H1 (cell line): Measurements from ENCODE around the gene CFLAR. TPM values are rescaled to one million over a fixed set of nuclear protein-coding genes. Genes with fewer than 3 reads are reported as not detected.

Experiments used
- CTCF ChIA-PET: fragments of 300-600 bp; sonication (Branson Sonifier 250); formaldehyde crosslinking; loops from one replicate; lab custom pipeline; 2021; ENCODE audit not compliant: partially characterized antibody; lab: Charles Lee
- POLR2A ChIA-PET: fragments of 300-600 bp; sonication (Branson Sonifier 250); formaldehyde crosslinking; loops from one replicate; lab custom pipeline; 2021; ENCODE audit warnings: inconsistent platforms; ENCODE audit not compliant: partially characterized antibody; lab: Charles Lee
- DNase-seq, 2 experiments: peaks; one replicate each; pipeline versions ENCODE4 v3.0.0 to v3.0.0-alpha.2; 2010 to 2022; ENCODE audit warnings: low spot score in 2 of 2, low read depth in 1 of 2, mixed read lengths in 1 of 2
- FAIRE-seq: peaks from 2 replicates; lab custom pipeline; 2011; peaks lifted over from hg19 to GRCh38; lab: Jason Lieb, UNC
- H2AFZ ChIP-seq: 2 replicates; pipeline ENCODE4 v1.8.1; 2012; ENCODE audit warnings: low read length, inconsistent platforms
- H2AK5ac ChIP-seq: 2 replicates; pipeline ENCODE4 v1.6.1; 2013; ENCODE audit warnings: low read depth, low read length
- H2BK120ac ChIP-seq: replicated peaks from 2 replicates; pipeline ENCODE3; 2013; ENCODE audit warnings: low read depth, low read length, inconsistent platforms
- H2BK12ac ChIP-seq: 2 replicates; pipeline ENCODE4 v1.6.1; 2013; ENCODE audit warnings: low read depth, low read length
- H2BK15ac ChIP-seq: 2 replicates; pipeline ENCODE4 v1.6.1; 2013; ENCODE audit warnings: low read length
- H2BK20ac ChIP-seq: 2 replicates; pipeline ENCODE4 v1.6.1; 2013; ENCODE audit warnings: low read length
- H2BK5ac ChIP-seq: 2 replicates; pipeline ENCODE4 v1.6.1; 2013; ENCODE audit warnings: low read depth, low read length
- H3K14ac ChIP-seq: 2 replicates; pipeline ENCODE4 v1.6.1; 2013; ENCODE audit warnings: inconsistent platforms; ENCODE audit not compliant: insufficient read length
- H3K18ac ChIP-seq: 2 replicates; pipeline ENCODE4 v1.6.1; 2013; ENCODE audit warnings: low read length; ENCODE audit errors: extremely low read depth
- H3K23ac ChIP-seq: 2 replicates; pipeline ENCODE4 v1.6.1; 2013; ENCODE audit warnings: inconsistent platforms; ENCODE audit not compliant: insufficient read length
- H3K23me2 ChIP-seq: 2 replicates; pipeline ENCODE4 v1.6.1; 2013; ENCODE audit warnings: low read depth, low read length
- H3K27ac ChIP-seq: 2 replicates; pipeline ENCODE4 v1.6.1; 2011; ENCODE audit warnings: low read depth, low read length, inconsistent platforms
- H3K27me3 ChIP-seq, 4 experiments: replicated peaks in 1 of 4; 1 replicate in 1 of 4; 2 replicates in 3 of 4; pipeline versions ENCODE4 v1.6.1 to v1.8.1; 2011 to 2013; ENCODE audit warnings: low read length in 3 of 4, mild to moderate bottlenecking in 3 of 4, inconsistent platforms in 2 of 4, mixed read lengths in 2 of 4, moderate library complexity in 1 of 4; ENCODE audit not compliant: control insufficient read depth in 3 of 4, insufficient read depth in 3 of 4; ENCODE audit errors: extremely low read depth in 1 of 4
- H3K36me3 ChIP-seq, 4 experiments: 2 replicates each; pipeline versions ENCODE4 v1.6.1 to v1.8.1; 2011 to 2013; ENCODE audit warnings: mild to moderate bottlenecking in 4 of 4, low read length in 3 of 4, moderate library complexity in 2 of 4, control low read depth in 1 of 4, inconsistent platforms in 1 of 4; ENCODE audit not compliant: insufficient read depth in 4 of 4, control insufficient read depth in 2 of 4
- H3K4ac ChIP-seq: replicated peaks from 2 replicates; pipeline ENCODE3; 2013; ENCODE audit warnings: low read length, low read depth, mixed read lengths, inconsistent platforms; ENCODE audit not compliant: insufficient read length
- H3K4me1 ChIP-seq, 4 experiments: replicated peaks in 1 of 4; 1 replicate in 1 of 4; 2 replicates in 3 of 4; pipeline versions ENCODE4 v1.6.1 to v1.8.1; 2011 to 2013; ENCODE audit warnings: low read length in 3 of 4, inconsistent platforms in 2 of 4, mixed read lengths in 1 of 4; ENCODE audit not compliant: insufficient read depth in 4 of 4, control insufficient read depth in 3 of 4
- H3K4me2 ChIP-seq, 2 experiments: 2 replicates each; pipeline versions ENCODE4 v1.6.1 to v1.8.1; 2011 to 2013; ENCODE audit warnings: low read depth in 2 of 2, low read length in 2 of 2, control low read depth in 1 of 2, inconsistent platforms in 1 of 2, mild to moderate bottlenecking in 1 of 2; ENCODE audit not compliant: insufficient read depth in 1 of 2
- H3K4me3 ChIP-seq, 4 experiments: fragments of 200-600, 300-600 bp in 1 of 4; sonication (generic), shearing (Covaris generic), sonication (Bioruptor Twin) in 1 of 4; 2 replicates each; pipeline versions ENCODE4 v1.5.1 to v1.8.1; 2011 to 2016; ENCODE audit warnings: low read length in 4 of 4, low read depth in 3 of 4, control low read depth in 2 of 4, inconsistent platforms in 2 of 4, mild to moderate bottlenecking in 2 of 4, mixed read lengths in 1 of 4, moderate library complexity in 1 of 4; ENCODE audit not compliant: insufficient read depth in 2 of 4; ENCODE audit errors: extremely low read depth in 1 of 4
- H3K56ac ChIP-seq: replicated peaks from 2 replicates; pipeline ENCODE3; 2013; ENCODE audit warnings: low read depth, mild to moderate bottlenecking, mixed read lengths, low read length, inconsistent platforms; ENCODE audit not compliant: insufficient read length
- H3K79me1 ChIP-seq: 2 replicates; pipeline ENCODE4 v1.6.1; 2013; ENCODE audit warnings: low read depth, low read length, control low read depth
- H3K79me2 ChIP-seq, 2 experiments: 2 replicates each; pipeline versions ENCODE4 v1.6.1 to v1.8.1; 2012 to 2013; ENCODE audit warnings: low read length in 2 of 2, mild to moderate bottlenecking in 2 of 2, inconsistent platforms in 1 of 2; ENCODE audit not compliant: insufficient read depth in 2 of 2, control insufficient read depth in 1 of 2
- H3K9ac ChIP-seq, 4 experiments: replicated peaks in 1 of 4; 1 replicate in 1 of 4; 2 replicates in 3 of 4; pipeline versions ENCODE4 v1.6.1 to v1.8.1; 2011 to 2013; ENCODE audit warnings: low read depth in 3 of 4, low read length in 3 of 4, control low read depth in 2 of 4, mild to moderate bottlenecking in 2 of 4, moderate library complexity in 2 of 4, inconsistent platforms in 1 of 4; ENCODE audit errors: extremely low read depth in 1 of 4
- H3K9me3 ChIP-seq, 2 experiments: 2 replicates each; pipeline versions ENCODE4 v1.6.1 to v1.8.1; 2012 to 2013; ENCODE audit warnings: mild to moderate bottlenecking in 2 of 2, moderate library complexity in 2 of 2, control low read depth in 1 of 2, inconsistent platforms in 1 of 2, low read depth in 1 of 2, low read length in 1 of 2, mixed read lengths in 1 of 2; ENCODE audit not compliant: insufficient read depth in 2 of 2
- H4K20me1 ChIP-seq, 2 experiments: replicated peaks in 1 of 2; 2 replicates each; pipeline versions ENCODE3 to v1.8.1; 2011 to 2013; ENCODE audit warnings: inconsistent platforms in 2 of 2, low read length in 2 of 2, mild to moderate bottlenecking in 1 of 2; ENCODE audit not compliant: insufficient read depth in 2 of 2, control insufficient read depth in 1 of 2
- H4K5ac ChIP-seq: 2 replicates; pipeline ENCODE4 v1.6.1; 2013; ENCODE audit warnings: low read length, low read depth, mixed read lengths, inconsistent platforms; ENCODE audit not compliant: insufficient read length
- H4K8ac ChIP-seq: 2 replicates; pipeline ENCODE4 v1.8.0; 2013; ENCODE audit warnings: mild to moderate bottlenecking, moderate library complexity, low read length, inconsistent platforms; ENCODE audit not compliant: insufficient read depth; ENCODE audit errors: extremely low read depth
- H4K91ac ChIP-seq: replicated peaks from 2 replicates; pipeline ENCODE3; 2013; ENCODE audit warnings: low read length, mixed read lengths, inconsistent platforms; ENCODE audit not compliant: insufficient read length
- ATF3 ChIP-seq: IDR thresholded peaks from 2 replicates; pipeline ENCODE4 v1.6.1; 2011; ENCODE audit warnings: low read depth, mild to moderate bottlenecking, low read length; ENCODE audit not compliant: insufficient read depth
- BRCA1 ChIP-seq: IDR thresholded peaks from 2 replicates; pipeline ENCODE4 v1.6.1; 2012; ENCODE audit warnings: low read depth, low read length, improper control_type of control experiment
- CHD1 ChIP-seq: IDR thresholded peaks from 2 replicates; pipeline ENCODE4 v1.6.1; 2012; ENCODE audit warnings: low read depth, low read length, improper control_type of control experiment
- CREB1 ChIP-seq: IDR thresholded peaks from 2 replicates; pipeline ENCODE4 v1.6.1; 2012; ENCODE audit warnings: inconsistent platforms
- EP300 ChIP-seq, 2 experiments: IDR thresholded peaks; 1 replicate in 1 of 2; 2 replicates in 1 of 2; pipeline ENCODE4 v1.6.1; 2011 to 2012; ENCODE audit warnings: low read depth in 2 of 2, low read length in 2 of 2, mild to moderate bottlenecking in 2 of 2, borderline replicate concordance in 1 of 2, inconsistent platforms in 1 of 2, moderate library complexity in 1 of 2
- HDAC6 ChIP-seq: IDR thresholded peaks from one replicate; pipeline ENCODE4 v1.7.1; 2012; ENCODE audit warnings: low read depth, mild to moderate bottlenecking, inconsistent platforms, low read length, moderate library complexity
- RAD21 ChIP-seq, 2 experiments: IDR thresholded peaks in 1 of 2; conservative IDR thresholded peaks in 1 of 2; 2 replicates each; pipeline ENCODE4 v1.6.1; 2011; ENCODE audit warnings: low read depth in 2 of 2, low read length in 2 of 2, improper control_type of control experiment in 1 of 2, inconsistent platforms in 1 of 2, mild to moderate bottlenecking in 1 of 2, moderate library complexity in 1 of 2
- SP4 ChIP-seq: IDR thresholded peaks from 2 replicates; pipeline ENCODE4 v1.6.1; 2012; ENCODE audit warnings: low read length, inconsistent platforms
- TAF1 ChIP-seq: IDR thresholded peaks from 2 replicates; pipeline ENCODE4 v1.6.1; 2011; ENCODE audit warnings: mild to moderate bottlenecking, low read depth, low read length
- TBP ChIP-seq: IDR thresholded peaks from 2 replicates; pipeline ENCODE4 v1.6.1; 2011; ENCODE audit warnings: low read depth, low read length, improper control_type of control experiment
- TCF12 ChIP-seq: IDR thresholded peaks from 2 replicates; pipeline ENCODE4 v1.6.1; 2011; ENCODE audit warnings: low read depth, mild to moderate bottlenecking, low read length
- YY1 ChIP-seq: IDR thresholded peaks from 2 replicates; pipeline ENCODE4 v1.6.1; 2011; ENCODE audit warnings: low read depth, mild to moderate bottlenecking, low read length
- WGBS, 2 experiments: shearing (Covaris generic) in 1 of 2; methylation state at CpG; one replicate each; pipeline versions ENCODE4 v1.1.6 to v1.1.7; 2013 to 2015; ENCODE audit warnings: low lambda C conversion rate in 2 of 2, mixed read lengths in 2 of 2, inconsistent platforms in 1 of 2, low coverage in 1 of 2, missing lambda C conversion rate in 1 of 2; ENCODE audit not compliant: insufficient replicate concordance in 2 of 2, insufficient coverage in 1 of 2, insufficient read length in 1 of 2; ENCODE audit errors: extremely low coverage in 1 of 2, missing lambda C conversion rate in 1 of 2; 5-methylcytosine and 5-hydroxymethylcytosine counted together
- polyA plus RNA-seq, 7 experiments: library from polyadenylated mRNA; depleted of rRNA in 3 of 7; stranded (reverse) in 5 of 7; unstranded in 2 of 7; fragments of >200 nt in 5 of 7; fragments of 200-250 nt in 2 of 7; gene quantifications; 1 replicate in 5 of 7; 2 replicates in 1 of 7; 4 replicates in 1 of 7; pipeline versions ENCODE4 v1.2.1 to v1.2.3, GENCODE V29; 2011 to 2013; ENCODE audit warnings: missing spikeins in 2 of 7, mixed read lengths in 2 of 7
- total RNA-seq: library from RNA; stranded (reverse); fragmentation: NEBNext Ultra II Directional; extraction: Animal tissue kit (Norgen Biotek cat#: 25700); gene quantifications from 2 replicates; pipeline ENCODE4 v1.2.1, GENCODE V29; 2021
- TF ChIP-seq, protein P1 (sequence below): IDR thresholded peaks from 2 replicates; pipeline ENCODE4 v1.6.1; 2012; ENCODE audit warnings: inconsistent platforms
- TF ChIP-seq, protein P2 (sequence below): IDR thresholded peaks from 2 replicates; pipeline ENCODE4 v1.6.1; 2012; ENCODE audit warnings: inconsistent platforms

Gene CFLAR
- total and polyA plus RNA-seq, 2 of the 8 experiments (the other 6 are each of a cell fraction or from before 2014, with no cell fraction given), result 1.1 to 3.9 TPM

DNA sequence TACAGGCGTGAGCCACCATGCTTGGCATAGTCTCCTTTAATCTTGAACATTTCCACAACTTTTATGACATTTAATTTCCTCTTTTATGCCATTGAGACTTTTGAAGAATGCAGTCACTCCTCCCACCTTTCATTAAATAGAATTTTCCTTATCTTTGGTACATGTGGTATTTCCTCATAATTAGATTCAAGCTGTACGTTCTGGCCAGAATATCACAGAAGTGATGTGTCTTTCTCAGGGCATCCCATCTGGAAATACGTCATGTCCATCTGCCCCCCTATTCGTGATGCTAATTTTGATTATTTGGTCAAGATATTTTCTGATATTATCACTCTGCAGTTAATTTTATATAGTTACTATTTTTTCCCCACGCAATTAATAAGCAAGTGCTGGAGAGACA lies 83.9 kb downstream of the CFLAR start:
- Histone ChIP-seq H4K91ac (no peak overlapping the region), H3K27me3 (no peaks in the 10 kb centered on the region), H3K4me1 (no peaks in the 10 kb centered on the region; a peak in 1 of 7 replicates), H3K4me2 (no peak overlapping the region), H4K20me1 (no peaks in the 10 kb centered on the region), H3K14ac (no peak overlapping the region), H2BK12ac (no peak overlapping the region), H3K4ac (no peak overlapping the region), H2BK120ac (no peak overlapping the region), H3K23me2 (no peaks in the 10 kb centered on the region; the same call in 1 of the 2 replicates), H2BK5ac (no peak overlapping the region), H3K36me3 (no peaks in the 10 kb centered on the region), H3K4me3 (no peak overlapping the region), H3K9me3 (no peaks in the 10 kb centered on the region), H4K5ac (no peak overlapping the region), H3K56ac (no peak overlapping the region), H4K8ac (no peak overlapping the region), H3K23ac (no peak overlapping the region), H3K18ac (no peak overlapping the region), H3K27ac (no peak overlapping the region), H2AFZ (no peak overlapping the region), H3K9ac (no peak overlapping the region), H2BK15ac (no peak overlapping the region), H3K79me1 (no peaks in the 10 kb centered on the region), H2AK5ac (no peak overlapping the region), H2BK20ac (no peak overlapping the region), H3K79me2 (no peaks in the 10 kb centered on the region)
- ChIA-PET CTCF (no interaction called here), POLR2A (no interaction called here)
- WGBS, 2 experiments, result 79% methylated on average over 5 of the region's 5 CpGs; no CpG with 5 or more reads in 1 of the 2 experiments
- DNase-seq, result no peak
- no peak for FAIRE-seq
- no peak for TF ChIP-seq ATF3
- no peak for TF ChIP-seq TAF1
- no peak for TF ChIP-seq BRCA1
- TF ChIP-seq HDAC6, result no peak
- no peak for TF ChIP-seq SP4
- no peak for TF ChIP-seq TCF12
- TF ChIP-seq RAD21 (IDR thresholded peaks at IDR 0.05 in 1 of 2, conservative IDR thresholded peaks at IDR 0.05 in 1 of 2; ENCODE audit: low read depth in 2 of 2, low read length in 2 of 2), result no peak
- TF ChIP-seq CREB1, result no peak
- TF ChIP-seq EP300 (IDR thresholded peaks at IDR 0.05; ENCODE audit: borderline replicate concordance in 1 of 2, low read depth in 2 of 2, low read length in 2 of 2), result no peak
- TF ChIP-seq TBP, result no peak
- no peak for TF ChIP-seq YY1
- TF ChIP-seq, protein P1, sequence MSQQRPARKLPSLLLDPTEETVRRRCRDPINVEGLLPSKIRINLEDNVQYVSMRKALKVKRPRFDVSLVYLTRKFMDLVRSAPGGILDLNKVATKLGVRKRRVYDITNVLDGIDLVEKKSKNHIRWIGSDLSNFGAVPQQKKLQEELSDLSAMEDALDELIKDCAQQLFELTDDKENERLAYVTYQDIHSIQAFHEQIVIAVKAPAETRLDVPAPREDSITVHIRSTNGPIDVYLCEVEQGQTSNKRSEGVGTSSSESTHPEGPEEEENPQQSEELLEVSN, result no peak
- no peak for TF ChIP-seq CHD1
- TF ChIP-seq, protein P2, sequence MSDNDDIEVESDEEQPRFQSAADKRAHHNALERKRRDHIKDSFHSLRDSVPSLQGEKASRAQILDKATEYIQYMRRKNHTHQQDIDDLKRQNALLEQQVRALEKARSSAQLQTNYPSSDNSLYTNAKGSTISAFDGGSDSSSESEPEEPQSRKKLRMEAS, result no peak
